VCaP (cell line): Measurements from ENCODE around the gene RBM46.

Source experiments
- H3K27ac ChIP-seq: fragments of 450-650 bp; 2 replicates; pipeline ENCODE4 v1.5.1; 2017
- CTCF ChIP-seq: fragments of 450-650 bp; conservative IDR thresholded peaks from 2 replicates; pipeline ENCODE4 v1.5.1; 2017; ENCODE audit warnings: mild to moderate bottlenecking, moderate library complexity

RBM46 gene

GRCh38 chr4:154741131-154741665 is 39.9 kb upstream of the RBM46 start:
- H3K27ac ChIP-seq = no peak overlapping the region
- no peak for TF ChIP-seq CTCF

GRCh38 chr4:154741922-154742850 is 38.9 kb upstream of the RBM46 start:
- no peak for TF ChIP-seq CTCF
- H3K27ac ChIP-seq = no peak overlapping the region

GRCh38 chr4:154743683-154744340 is 37.3 kb upstream of the RBM46 start, which contains the start of gene LRAT:
Gene LRAT, plus strand, starts transcription at chr4:154744000. Its CDS starts 327 bp downstream, at chr4:154744327.
- TF ChIP-seq CTCF = peak; percentile 62
- H3K27ac ChIP-seq = peak within 1 kb of the TSS; percentile 58

- H3K27ac ChIP-seq = peak overlapping the region; percentile 58
- 0 out of 2 replicates have a peak, but pooled peaks have one; percentile 20 for TF ChIP-seq CTCF
Observed at GRCh38 chr4:154744341-154744926, 36.6 kb upstream of the RBM46 start.

- no peak for TF ChIP-seq CTCF
- H3K27ac ChIP-seq = no peak overlapping the region
Observed at GRCh38 chr4:154757713-154758112, 23.4 kb upstream of the RBM46 start.

GRCh38 chr4:154760895-154761294 is 20.2 kb upstream of the RBM46 start:
- H3K27ac ChIP-seq = no peak overlapping the region
- TF ChIP-seq CTCF = no peak

GRCh38 chr4:154778264-154778663 is 2.8 kb upstream of the RBM46 start:
- no peak for TF ChIP-seq CTCF
- H3K27ac ChIP-seq = no peak overlapping the region
